Parathyroid adenoma (tissue), 2 donors: ENCODE measurements around the gene MCM3.
A peak's percentile ranks its signal among the peaks of the same experiment; 100 is the strongest.

Source experiments
- H2AFZ ChIP-seq: fragments of 300-600 bp; sonication (generic); one replicate; pipeline ENCODE4 v1.7.0; 2017; ENCODE audit warnings: antibody characterized with exemption, mild to moderate bottlenecking
- H3K27ac ChIP-seq: fragments of 300-600 bp; sonication (generic); one replicate; pipeline ENCODE4 v1.7.0; 2017
- H3K27me3 ChIP-seq: fragments of 300-600 bp; sonication (generic); one replicate; pipeline ENCODE4 v1.7.0; 2017; ENCODE audit warnings: low read length; ENCODE audit not compliant: control insufficient read depth, insufficient read depth
- H3K36me3 ChIP-seq: fragments of 300-600 bp; sonication (generic); one replicate; pipeline ENCODE4 v1.7.0; 2017; ENCODE audit warnings: low read length; ENCODE audit not compliant: control insufficient read depth, insufficient read depth
- H3K4me1 ChIP-seq: fragments of 300-600 bp; sonication (generic); one replicate; pipeline ENCODE4 v1.7.0; 2017; ENCODE audit warnings: control low read depth
- H3K4me2 ChIP-seq: fragments of 300-600 bp; sonication (generic); one replicate; pipeline ENCODE4 v1.7.0; 2017; ENCODE audit warnings: low read length
- H3K4me3 ChIP-seq: fragments of 300-600 bp; sonication (generic); one replicate; pipeline ENCODE4 v1.7.0; 2017; ENCODE audit warnings: low read depth, low read length
- H3K79me2 ChIP-seq: fragments of 300-600 bp; sonication (generic); one replicate; pipeline ENCODE4 v1.7.0; 2017; ENCODE audit warnings: control low read depth
- H3K9ac ChIP-seq: fragments of 300-600 bp; sonication (generic); one replicate; pipeline ENCODE4 v1.7.0; 2017; ENCODE audit warnings: mild to moderate bottlenecking
- H3K9me3 ChIP-seq: fragments of 300-600 bp; sonication (generic); one replicate; pipeline ENCODE4 v1.7.0; 2017; ENCODE audit warnings: low read length; ENCODE audit not compliant: control insufficient read depth
- CTCF ChIP-seq: fragments of 300-600 bp; sonication (generic); IDR thresholded peaks from one replicate; pipeline ENCODE4 v1.7.0; 2017; ENCODE audit warnings: antibody characterized with exemption, mild to moderate bottlenecking
- donor health status: primary hyperparathyroidism.

Gene MCM3

GRCh38 chr6:52286798-52287432, 2.4 kb upstream of the MCM3 start:
- Histone ChIP-seq H3K36me3 (no peaks in the 10 kb centered on the region), H3K27me3 (no peaks in the 10 kb centered on the region), H3K9ac (no peak overlapping the region), H3K79me2 (no peaks in the 10 kb centered on the region), H3K9me3 (no peaks in the 10 kb centered on the region), H3K4me1 (peaks cover 6% of the 10 kb centered on the region), H3K27ac (no peak overlapping the region), H3K4me3 (no peak overlapping the region), H2AFZ (peak overlapping the region; percentile 52), H3K4me2 (no peak overlapping the region)
- peak; percentile 56 for TF ChIP-seq CTCF

- H3K27ac ChIP-seq = no peak overlapping the region
- H3K9me3 ChIP-seq = no peaks in the 10 kb centered on the region
- H3K9ac ChIP-seq = no peak overlapping the region
- H2AFZ ChIP-seq = peak overlapping the region; percentile 72
- peak overlapping the region; percentile 87 for H3K4me2 ChIP-seq
- H3K79me2 ChIP-seq = no peaks in the 10 kb centered on the region
- TF ChIP-seq CTCF = no peak
- peak overlapping the region; percentile 86 for H3K4me3 ChIP-seq
- peaks cover 6% of the 10 kb centered on the region for H3K4me1 ChIP-seq
- no peaks in the 10 kb centered on the region for H3K27me3 ChIP-seq
- no peaks in the 10 kb centered on the region for H3K36me3 ChIP-seq
Measured at GRCh38 chr6:52285177-52286068, 881 bp upstream of the MCM3 start.

GRCh38 chr6:52284131-52284459, 447 bp downstream of the MCM3 start:
- Histone ChIP-seq H3K36me3 (no peaks in the 10 kb centered on the region), H3K4me3 (peak overlapping the region; percentile 86), H3K27me3 (no peaks in the 10 kb centered on the region), H3K4me2 (peak overlapping the region; percentile 87), H3K9me3 (no peaks in the 10 kb centered on the region), H3K4me1 (peaks cover 6% of the 10 kb centered on the region), H3K9ac (no peak overlapping the region), H3K27ac (peak overlapping the region; percentile 22), H3K79me2 (no peaks in the 10 kb centered on the region), H2AFZ (peak overlapping the region; percentile 84)
- TF ChIP-seq CTCF = no peak

- Histone ChIP-seq H2AFZ (no peak overlapping the region), H3K4me2 (no peak overlapping the region), H3K27ac (no peak overlapping the region), H3K4me3 (no peak overlapping the region), H3K9me3 (no peaks in the 10 kb centered on the region), H3K27me3 (no peaks in the 10 kb centered on the region), H3K36me3 (no peaks in the 10 kb centered on the region), H3K4me1 (peaks cover 6% of the 10 kb centered on the region), H3K79me2 (no peaks in the 10 kb centered on the region), H3K9ac (no peak overlapping the region)
- no peak for TF ChIP-seq CTCF
Measured at GRCh38 chr6:52283111-52283510, 1.4 kb downstream of the MCM3 start.
